ENCODE data around the gene HSD3B7. TPM values are rescaled to one million over a fixed set of nuclear protein-coding genes. Genes with fewer than 3 reads are reported as not detected.

Gene HSD3B7
- total and polyA plus RNA-seq, 2 of the 4 experiments (the other 2 are of a cell fraction) = 8.5 to 11.3 TPM

DNA sequence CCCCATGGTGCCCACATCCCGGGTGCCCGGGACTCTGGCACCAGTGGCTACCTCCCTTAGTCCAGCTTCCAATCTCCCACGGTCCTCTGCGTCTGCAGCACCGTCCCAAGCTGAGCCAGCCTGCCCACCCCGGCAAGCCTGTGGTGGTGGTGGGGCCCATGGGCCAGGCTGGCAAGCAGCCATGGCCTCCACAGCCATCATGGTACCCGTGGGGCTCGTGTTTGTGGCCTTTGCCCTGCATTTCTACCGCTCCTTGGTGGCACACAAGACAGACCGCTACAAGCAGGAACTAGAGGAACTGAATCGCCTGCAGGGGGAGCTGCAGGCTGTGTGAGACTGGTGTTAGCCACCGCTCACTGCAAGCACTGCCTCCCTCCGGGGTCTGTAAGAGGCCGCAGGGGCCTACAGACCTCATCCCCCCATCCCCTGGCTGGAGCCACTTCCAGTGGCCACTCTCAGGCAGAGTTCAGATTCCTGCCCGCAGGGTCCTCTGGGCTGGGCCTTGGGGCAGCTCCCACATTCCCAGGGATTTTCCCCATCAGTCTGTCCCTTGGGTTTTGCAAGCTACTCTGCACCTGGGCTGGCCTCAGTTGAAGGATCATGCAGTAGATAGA, 31.4 kb upstream of the HSD3B7 start (continued):
- TF ChIP-seq, protein P1, sequence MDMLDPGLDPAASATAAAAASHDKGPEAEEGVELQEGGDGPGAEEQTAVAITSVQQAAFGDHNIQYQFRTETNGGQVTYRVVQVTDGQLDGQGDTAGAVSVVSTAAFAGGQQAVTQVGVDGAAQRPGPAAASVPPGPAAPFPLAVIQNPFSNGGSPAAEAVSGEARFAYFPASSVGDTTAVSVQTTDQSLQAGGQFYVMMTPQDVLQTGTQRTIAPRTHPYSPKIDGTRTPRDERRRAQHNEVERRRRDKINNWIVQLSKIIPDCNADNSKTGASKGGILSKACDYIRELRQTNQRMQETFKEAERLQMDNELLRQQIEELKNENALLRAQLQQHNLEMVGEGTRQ (IDR thresholded peaks at IDR 0.05; ENCODE audit: low read depth, low read length) = no peak
- TF ChIP-seq FOS (IDR thresholded peaks at IDR 0.05; ENCODE audit: low read depth, low read length) = no peak

DNA sequence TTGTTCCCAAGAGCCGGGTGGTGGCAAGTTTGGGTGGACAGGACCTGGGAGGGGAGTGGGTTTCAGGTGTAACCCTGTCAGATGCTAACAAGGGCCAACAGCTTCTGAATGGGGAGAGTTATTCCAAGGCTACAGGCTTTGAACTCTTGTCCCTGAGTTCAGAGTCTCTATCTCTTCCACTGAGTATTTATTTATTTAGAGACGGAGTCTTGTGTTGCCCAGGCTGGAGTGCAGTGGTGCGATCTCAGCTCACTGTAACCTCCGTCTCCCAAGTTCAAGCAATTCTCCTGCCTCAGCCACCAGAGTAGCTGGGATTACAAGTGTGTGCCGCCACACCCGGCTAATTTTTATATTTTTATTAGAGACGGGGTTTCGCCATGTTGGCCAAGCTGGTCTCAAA, 30.0 kb upstream of the HSD3B7 start:
- H3K27me3 ChIP-seq (ENCODE audit: control insufficient read depth, insufficient read depth, low read length) = no peaks in the 10 kb centered on the region
- intact Hi-C loops (cut with micrococcal nuclease) (loop anchor here (5.0 to 10.0 kb wide), 3 partner anchors 120 to 910 kb away; partner anchors contain the start of genes ZNF646 and ZNF668), in situ Hi-C loops (cut with MboI; ENCODE audit: low sequenced_read_pairs) (no loop called here), dilution Hi-C loops (cut with HindIII; ENCODE audit: low sequenced_read_pairs, unreplicated experiment) (no loop called here)
- peaks cover 13% of the 10 kb centered on the region for H3K4me1 ChIP-seq (ENCODE audit: control insufficient read depth, insufficient read depth, low read length)
- no peak overlapping the region for H2BK5ac ChIP-seq (ENCODE audit: low read depth, low read length, poor library complexity, severe bottlenecking)
- H4K5ac ChIP-seq (ENCODE audit: low read depth, low read length) = no peak overlapping the region
- BruUV-seq (replicated peaks) = no TSS peak
- no peak overlapping the region for H2BK15ac ChIP-seq (ENCODE audit: low read depth, low read length)
- H3K4me3 ChIP-seq (ENCODE audit: insufficient read depth, low read depth, low read length) = no peak overlapping the region
- no peak overlapping the region for H2BK20ac ChIP-seq (ENCODE audit: low read depth, low read length)
- no peak overlapping the region for H2AK5ac ChIP-seq (ENCODE audit: low read depth, low read length)
- H4K91ac ChIP-seq (ENCODE audit: insufficient read depth, low read depth, low read length) = no peak overlapping the region
- peaks cover 11% of the 10 kb centered on the region; the same call in 1 of the 2 replicates for H3K9me1 ChIP-seq (ENCODE audit: insufficient read depth, low read length)
- H3K79me1 ChIP-seq (ENCODE audit: low read depth in 1 of 2, low read length in 2 of 2) = peaks cover 28 to 47% of the 10 kb centered on the region in 2 experiments
- no peak overlapping the region for H3K27ac ChIP-seq (ENCODE audit: insufficient read depth, low read length)
- H4K8ac ChIP-seq (ENCODE audit: low read depth in 2 of 2, low read length in 2 of 2) = no peak overlapping the region
- peaks cover 8% of the 10 kb centered on the region for H3K36me3 ChIP-seq (ENCODE audit: control insufficient read depth, insufficient read depth, low read length)
- no peak overlapping the region for H3K4me2 ChIP-seq (ENCODE audit: low read depth, low read length)
- DNase-seq (no peak), ATAC-seq (ENCODE audit: low read depth) (no peak)
- H3K18ac ChIP-seq (ENCODE audit: low read depth, low read length) = no peak overlapping the region
- no peak overlapping the region for H3K23ac ChIP-seq (ENCODE audit: low read depth, low read length)
- no peak overlapping the region for H3K4ac ChIP-seq (ENCODE audit: low read depth, low read length)
- H2AFZ ChIP-seq (replicated peaks; ENCODE audit: low read length, poor library complexity) = no peak overlapping the region
- H3K9ac ChIP-seq (ENCODE audit: low read depth, low read length) = no peak overlapping the region
- WGBS, 2 experiments (ENCODE audit: extremely low coverage in 2 of 2, insufficient read length in 1 of 2) = 87% methylated on average over 4 of the region's 8 CpGs; no CpG with 5 or more reads in 1 of the 2 experiments
- no peak overlapping the region for H3K56ac ChIP-seq (ENCODE audit: extremely low read depth, insufficient read depth, low read length)
- no peaks in the 10 kb centered on the region for H3K9me3 ChIP-seq (ENCODE audit: control insufficient read depth, insufficient read depth, low read length)
- no peak overlapping the region for H2AK9ac ChIP-seq (replicated peaks; ENCODE audit: low read depth, low read length, poor library complexity)
- ChIA-PET POLR2A (ENCODE audit: unreplicated experiment) (no interaction called here), CTCF (no interaction called here)
- H3K14ac ChIP-seq (replicated peaks; ENCODE audit: low read depth, low read length) = no peak overlapping the region
- H2BK120ac ChIP-seq (ENCODE audit: low read depth, low read length) = no peak overlapping the region
- H4K20me1 ChIP-seq (ENCODE audit: insufficient read depth, low read length) = peaks cover 17% of the 10 kb centered on the region
- TF ChIP-seq CEBPB (IDR thresholded peaks at IDR 0.05; ENCODE audit: low read depth, low read length) (no peak), CHD1 (IDR thresholded peaks at IDR 0.05; ENCODE audit: low read depth, low read length) (no peak), POLR2A (IDR thresholded peaks at IDR 0.05; ENCODE audit: low read depth, low read length) (no peak), FOS (IDR thresholded peaks at IDR 0.05; ENCODE audit: low read depth, low read length) (no peak), MAFK (IDR thresholded peaks at IDR 0.05; ENCODE audit: low read depth, low read length) (no peak), MXI1 (IDR thresholded peaks at IDR 0.05; ENCODE audit: borderline replicate concordance, low read depth, low read length) (no peak), RFX5 (IDR thresholded peaks at IDR 0.05; ENCODE audit: low read depth, low read length) (no peak), BHLHE40 (IDR thresholded peaks at IDR 0.05; ENCODE audit: low read depth, low read length) (no peak), RCOR1 (IDR thresholded peaks at IDR 0.05; ENCODE audit: insufficient replicate concordance, low read length) (no peak), NFE2L2 (IDR thresholded peaks at IDR 0.05; ENCODE audit: low read depth, low read length) (no peak), RAD21 (IDR thresholded peaks at IDR 0.05; ENCODE audit: low read length) (no peak), MAZ (IDR thresholded peaks at IDR 0.05; ENCODE audit: borderline replicate concordance, low read depth, low read length) (no peak)
- TF ChIP-seq, protein P1 (IDR thresholded peaks at IDR 0.05; ENCODE audit: low read depth, low read length) = no peak
- TF ChIP-seq, protein P2, sequence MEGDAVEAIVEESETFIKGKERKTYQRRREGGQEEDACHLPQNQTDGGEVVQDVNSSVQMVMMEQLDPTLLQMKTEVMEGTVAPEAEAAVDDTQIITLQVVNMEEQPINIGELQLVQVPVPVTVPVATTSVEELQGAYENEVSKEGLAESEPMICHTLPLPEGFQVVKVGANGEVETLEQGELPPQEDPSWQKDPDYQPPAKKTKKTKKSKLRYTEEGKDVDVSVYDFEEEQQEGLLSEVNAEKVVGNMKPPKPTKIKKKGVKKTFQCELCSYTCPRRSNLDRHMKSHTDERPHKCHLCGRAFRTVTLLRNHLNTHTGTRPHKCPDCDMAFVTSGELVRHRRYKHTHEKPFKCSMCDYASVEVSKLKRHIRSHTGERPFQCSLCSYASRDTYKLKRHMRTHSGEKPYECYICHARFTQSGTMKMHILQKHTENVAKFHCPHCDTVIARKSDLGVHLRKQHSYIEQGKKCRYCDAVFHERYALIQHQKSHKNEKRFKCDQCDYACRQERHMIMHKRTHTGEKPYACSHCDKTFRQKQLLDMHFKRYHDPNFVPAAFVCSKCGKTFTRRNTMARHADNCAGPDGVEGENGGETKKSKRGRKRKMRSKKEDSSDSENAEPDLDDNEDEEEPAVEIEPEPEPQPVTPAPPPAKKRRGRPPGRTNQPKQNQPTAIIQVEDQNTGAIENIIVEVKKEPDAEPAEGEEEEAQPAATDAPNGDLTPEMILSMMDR (conservative IDR thresholded peaks at IDR 0.05; ENCODE audit: low read depth, low read length) = no peak
